ENCODE results near the gene ZFYVE9.

GRCh38 chr1:52253421-52253820 is 111.5 kb downstream of the ZFYVE9 start:
- no peak for TF ChIP-seq SUZ12 (IDR thresholded peaks at IDR 0.05; ENCODE audit: low read length)
- no peak for TF ChIP-seq EP300 (IDR thresholded peaks at IDR 0.05; ENCODE audit: borderline replicate concordance in 1 of 2, low read depth in 2 of 2, low read length in 2 of 2)
- no peak for TF ChIP-seq POLR2A (IDR thresholded peaks at IDR 0.05; ENCODE audit: control extremely low read depth in 1 of 2, low read depth in 2 of 2, low read length in 2 of 2)
- TF ChIP-seq ZNF274 (IDR thresholded peaks at IDR 0.05; ENCODE audit: borderline replicate concordance, extremely low read depth, low read length): no peak
- no peak for TF ChIP-seq YY1 (IDR thresholded peaks at IDR 0.05; ENCODE audit: low read depth, low read length)
- TF ChIP-seq RNF2 (IDR thresholded peaks at IDR 0.05; ENCODE audit: borderline replicate concordance, low read depth, low read length, missing control alignments, poor library complexity, severe bottlenecking): no peak
- TF ChIP-seq, protein P1, sequence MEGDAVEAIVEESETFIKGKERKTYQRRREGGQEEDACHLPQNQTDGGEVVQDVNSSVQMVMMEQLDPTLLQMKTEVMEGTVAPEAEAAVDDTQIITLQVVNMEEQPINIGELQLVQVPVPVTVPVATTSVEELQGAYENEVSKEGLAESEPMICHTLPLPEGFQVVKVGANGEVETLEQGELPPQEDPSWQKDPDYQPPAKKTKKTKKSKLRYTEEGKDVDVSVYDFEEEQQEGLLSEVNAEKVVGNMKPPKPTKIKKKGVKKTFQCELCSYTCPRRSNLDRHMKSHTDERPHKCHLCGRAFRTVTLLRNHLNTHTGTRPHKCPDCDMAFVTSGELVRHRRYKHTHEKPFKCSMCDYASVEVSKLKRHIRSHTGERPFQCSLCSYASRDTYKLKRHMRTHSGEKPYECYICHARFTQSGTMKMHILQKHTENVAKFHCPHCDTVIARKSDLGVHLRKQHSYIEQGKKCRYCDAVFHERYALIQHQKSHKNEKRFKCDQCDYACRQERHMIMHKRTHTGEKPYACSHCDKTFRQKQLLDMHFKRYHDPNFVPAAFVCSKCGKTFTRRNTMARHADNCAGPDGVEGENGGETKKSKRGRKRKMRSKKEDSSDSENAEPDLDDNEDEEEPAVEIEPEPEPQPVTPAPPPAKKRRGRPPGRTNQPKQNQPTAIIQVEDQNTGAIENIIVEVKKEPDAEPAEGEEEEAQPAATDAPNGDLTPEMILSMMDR (IDR thresholded peaks at IDR 0.05; ENCODE audit: control extremely low read depth in 1 of 3, insufficient read depth in 1 of 3, low read depth in 1 of 3, low read length in 3 of 3): no peak
- no peak for TF ChIP-seq CHD2 (IDR thresholded peaks at IDR 0.05; ENCODE audit: low read length)
- TF ChIP-seq POLR2AphosphoS5 (IDR thresholded peaks at IDR 0.05; ENCODE audit: low read depth, low read length): no peak

Data from H1 (cell line).